ENCODE results near the gene SH3D19.
"Not testable (repeated sequence)": the region's sequence is repeated elsewhere in the genome, so short reads cannot be mapped to it uniquely, and the experiment has no call there.

SH3D19 gene

DNA sequence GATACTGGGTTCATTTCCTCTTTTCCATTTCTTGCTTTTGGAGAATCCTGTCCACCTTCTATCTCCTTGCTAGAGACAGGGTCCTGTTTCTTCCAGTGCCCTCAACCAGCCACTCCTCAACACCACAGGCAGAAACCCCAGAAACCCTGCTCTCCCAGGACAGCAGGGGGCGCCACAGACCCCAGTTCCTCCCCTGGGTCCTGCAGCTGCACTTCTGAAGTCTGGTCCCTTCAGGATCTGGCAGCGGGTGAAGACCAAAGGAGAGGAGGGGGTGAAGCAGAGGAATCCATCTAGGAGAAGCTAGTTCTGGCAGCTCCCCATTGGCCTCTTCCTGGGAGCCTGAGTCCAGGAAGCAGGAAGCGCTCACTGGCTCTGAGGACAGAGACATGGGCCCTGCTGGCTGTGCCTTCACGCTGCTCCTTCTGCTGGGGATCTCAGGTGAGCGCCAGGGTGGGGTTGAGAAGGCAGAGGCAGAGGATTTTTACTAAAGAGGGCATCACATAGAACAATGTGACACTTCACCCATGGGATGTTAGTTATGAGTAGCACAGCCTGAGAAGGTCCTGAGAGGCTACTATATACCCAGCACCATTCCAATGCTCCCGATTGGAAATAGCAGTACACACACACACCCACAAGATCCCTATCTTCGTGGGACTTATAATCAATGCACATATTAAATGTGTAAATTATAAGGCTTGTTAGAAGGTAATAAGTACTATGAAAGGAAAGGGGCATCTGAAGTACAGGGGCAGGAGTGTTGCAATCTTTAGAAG, 48.4 kb downstream of the SH3D19 start, which contains the start of gene PRSS48:
Gene PRSS48 (plus strand): TSS at position 375 of the 776 bp plus-strand sequence. CDS start 12 bp downstream, at position 387.
- TF ChIP-seq POLR2A (IDR thresholded peaks at IDR 0.05; ENCODE audit: low read depth, low read length) = no peak
- FAIRE-seq (no peak), DNase-seq (ENCODE audit: insufficient read length, low spot score) (peak; percentile 22)

DNA sequence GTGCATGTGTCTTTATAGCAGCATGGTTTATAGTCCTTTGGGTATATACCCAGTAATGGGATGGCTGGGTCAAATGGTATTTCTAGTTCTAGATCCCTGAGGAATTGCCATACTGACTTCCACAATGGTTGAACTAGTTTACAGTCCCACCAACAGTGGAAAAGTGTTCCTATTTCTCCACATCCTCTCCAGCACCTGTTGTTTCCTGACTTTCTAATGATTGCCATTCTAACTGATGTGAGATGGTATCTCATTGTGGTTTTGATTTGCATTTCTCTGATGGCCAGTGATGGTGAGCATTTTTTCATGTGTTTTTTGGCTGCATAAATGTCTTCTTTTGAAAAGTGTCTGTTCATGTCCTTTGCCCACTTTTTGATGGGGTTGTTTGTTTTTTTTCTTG, 56.5 kb downstream of the SH3D19 start:
- not testable (repeated sequence) for DNase-seq (ENCODE audit: insufficient read length, low spot score); FAIRE-seq

- DNase-seq (ENCODE audit: insufficient read length, low spot score) (no peak), FAIRE-seq (no peak)
- no peak for TF ChIP-seq POLR2A (IDR thresholded peaks at IDR 0.05; ENCODE audit: low read depth, low read length)
Measured at GRCh38 chr4:151267822-151268535, 57.4 kb downstream of the SH3D19 start.

DNA sequence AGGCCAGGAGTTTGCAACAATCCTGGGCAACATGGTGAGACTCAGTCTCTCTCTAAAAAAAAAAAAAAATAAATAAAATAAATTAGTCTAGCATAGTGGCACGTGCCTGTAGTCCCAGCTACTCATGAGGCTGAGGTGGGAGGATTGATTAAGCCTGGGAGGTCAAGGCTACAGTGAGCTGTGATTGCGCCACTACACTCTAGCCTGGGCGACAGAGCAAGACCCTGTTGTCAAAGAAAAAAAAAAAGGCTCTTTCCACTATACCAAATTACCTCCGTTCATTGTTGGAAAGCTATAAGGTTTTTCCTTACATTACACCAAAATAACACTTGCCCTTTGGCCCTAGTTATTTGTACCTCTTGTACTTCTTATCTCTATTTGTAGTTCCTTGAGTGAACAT, 58.3 kb downstream of the SH3D19 start:
- DNase-seq (ENCODE audit: insufficient read length, low spot score) (no peak), FAIRE-seq (no peak)
- TF ChIP-seq POLR2A (IDR thresholded peaks at IDR 0.05; ENCODE audit: low read depth, low read length) = no peak

DNA sequence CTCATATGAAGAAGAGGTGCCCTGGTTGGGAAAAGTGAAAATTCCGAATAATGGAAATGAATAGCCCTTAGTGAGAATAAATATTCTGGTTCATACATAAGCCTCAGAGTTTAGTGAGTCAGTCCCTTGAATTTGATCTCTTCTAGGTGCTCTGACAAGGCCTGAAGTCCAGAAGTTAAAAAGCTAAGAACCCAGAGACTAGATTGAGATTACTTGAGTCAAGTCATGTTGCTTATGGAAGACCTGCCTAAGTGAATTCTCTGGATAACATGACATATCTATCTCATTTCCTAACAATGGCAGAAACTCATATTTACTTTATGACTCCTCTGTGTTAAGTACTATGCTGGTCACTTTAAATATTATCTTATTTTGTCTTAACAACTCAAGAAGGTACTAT, 58.9 kb downstream of the SH3D19 start:
- no peak for TF ChIP-seq POLR2A (IDR thresholded peaks at IDR 0.05; ENCODE audit: low read depth, low read length)
- DNase-seq (ENCODE audit: insufficient read length, low spot score) (no peak), FAIRE-seq (no peak)

GRCh38 chr4:151263455-151263854, 62.0 kb downstream of the SH3D19 start:
- no peak for TF ChIP-seq POLR2A (IDR thresholded peaks at IDR 0.05; ENCODE audit: low read depth, low read length)

DNA sequence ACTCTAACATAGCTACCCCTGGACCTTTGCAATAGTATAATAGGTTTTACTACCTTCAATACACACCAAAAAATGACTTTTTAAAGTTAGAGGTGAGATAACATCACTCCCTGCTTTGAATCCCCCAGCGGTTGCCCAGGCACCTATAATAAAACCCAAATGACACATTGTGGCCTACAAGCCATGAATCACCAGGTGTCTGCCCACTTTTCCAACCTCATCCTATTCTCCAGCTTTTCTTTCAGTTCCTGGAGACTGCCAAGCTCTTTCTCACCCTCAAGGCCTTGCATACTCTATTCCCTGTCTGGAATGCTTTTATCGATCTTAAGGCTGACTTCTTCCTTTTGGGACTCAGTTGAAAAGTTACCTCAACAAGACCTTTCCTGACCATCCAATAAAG, 64.9 kb downstream of the SH3D19 start:
- no peak for TF ChIP-seq POLR2A (IDR thresholded peaks at IDR 0.05; ENCODE audit: low read depth, low read length)
- DNase-seq (ENCODE audit: insufficient read length, low spot score) (peak; percentile 18), FAIRE-seq (no peak)

More at GRCh38 chr4:151263455-151263854, 62.0 kb downstream of the SH3D19 start:
- DNase-seq (ENCODE audit: insufficient read length, low spot score) (no peak), FAIRE-seq (no peak)

DNA sequence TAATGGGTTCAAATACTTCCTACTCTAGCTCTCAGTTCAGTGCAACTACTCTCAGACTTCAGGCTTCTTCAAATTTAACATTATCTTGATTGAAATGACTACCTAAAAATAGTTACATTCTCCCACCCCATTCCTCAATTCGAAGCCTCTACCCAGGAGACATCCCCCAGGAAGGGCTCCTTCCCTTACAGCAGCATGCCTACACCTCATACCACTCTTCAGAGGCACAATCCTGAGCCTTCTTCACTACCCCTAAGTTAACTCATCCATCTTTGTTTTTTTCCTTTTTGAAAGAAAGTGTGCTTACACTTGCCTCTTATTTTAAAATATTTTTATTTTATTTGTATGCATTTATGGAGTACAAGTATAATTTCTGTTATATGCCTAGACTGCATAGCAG, 65.7 kb downstream of the SH3D19 start:
- TF ChIP-seq POLR2A (IDR thresholded peaks at IDR 0.05; ENCODE audit: low read depth, low read length) = no peak
- DNase-seq (ENCODE audit: insufficient read length, low spot score) = no peak
- FAIRE-seq = no peak

GRCh38 chr4:151257704-151258103, 67.7 kb downstream of the SH3D19 start:
- FAIRE-seq (no peak), DNase-seq (ENCODE audit: insufficient read length, low spot score) (no peak)
- no peak for TF ChIP-seq POLR2A (IDR thresholded peaks at IDR 0.05; ENCODE audit: low read depth, low read length)

DNA sequence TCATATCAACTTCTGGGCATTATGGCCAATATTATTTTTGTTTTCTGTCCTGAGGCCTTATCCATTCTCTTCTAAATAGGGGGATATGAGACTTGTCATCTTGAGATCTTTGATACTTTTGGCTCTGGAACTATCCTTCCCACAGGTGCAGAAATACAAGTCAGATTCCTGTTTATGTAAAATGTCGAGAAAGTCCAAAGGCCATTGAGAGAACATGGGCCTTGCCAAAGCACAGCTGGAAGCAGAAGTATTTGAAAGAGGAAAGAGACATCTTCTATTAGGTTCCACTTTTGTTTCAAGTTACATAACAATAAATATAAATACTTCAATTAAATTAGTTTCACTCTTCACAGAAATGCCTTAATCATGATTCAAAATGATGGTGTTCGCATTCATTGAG, 69.3 kb downstream of the SH3D19 start:
- no peak for FAIRE-seq
- TF ChIP-seq POLR2A (IDR thresholded peaks at IDR 0.05; ENCODE audit: low read depth, low read length) = no peak
- DNase-seq (ENCODE audit: insufficient read length, low spot score) = no peak

DNA sequence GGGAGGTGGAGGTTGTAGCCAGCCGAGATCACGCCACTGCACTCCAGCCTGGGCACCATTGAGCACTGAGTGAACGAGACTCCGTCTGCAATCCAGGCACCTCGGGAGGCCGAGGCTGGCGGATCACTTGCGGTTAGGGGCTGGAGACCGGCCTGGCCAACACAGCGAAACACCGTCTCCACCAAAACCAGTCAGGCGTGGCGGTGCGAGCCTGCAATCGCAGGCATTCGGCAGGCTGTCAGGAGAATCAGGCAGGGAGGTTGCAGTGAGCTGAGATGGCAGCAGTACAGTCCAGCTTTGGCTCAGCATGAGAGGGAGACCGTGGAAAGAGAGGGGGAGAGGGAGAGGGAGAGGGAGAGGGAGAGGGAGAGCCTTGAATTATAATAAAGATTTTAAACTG, 69.7 kb downstream of the SH3D19 start:
- FAIRE-seq; DNase-seq (ENCODE audit: insufficient read length, low spot score): not testable (repeated sequence)

GRCh38 chr4:151255226-151255625, 70.2 kb downstream of the SH3D19 start:
- FAIRE-seq; DNase-seq (ENCODE audit: insufficient read length, low spot score): not testable (repeated sequence)

GRCh38 chr4:151251603-151252304, 73.7 kb downstream of the SH3D19 start:
- DNase-seq (ENCODE audit: insufficient read length, low spot score) = no peak
- no peak for FAIRE-seq
- TF ChIP-seq POLR2A (IDR thresholded peaks at IDR 0.05; ENCODE audit: low read depth, low read length) = no peak

DNA sequence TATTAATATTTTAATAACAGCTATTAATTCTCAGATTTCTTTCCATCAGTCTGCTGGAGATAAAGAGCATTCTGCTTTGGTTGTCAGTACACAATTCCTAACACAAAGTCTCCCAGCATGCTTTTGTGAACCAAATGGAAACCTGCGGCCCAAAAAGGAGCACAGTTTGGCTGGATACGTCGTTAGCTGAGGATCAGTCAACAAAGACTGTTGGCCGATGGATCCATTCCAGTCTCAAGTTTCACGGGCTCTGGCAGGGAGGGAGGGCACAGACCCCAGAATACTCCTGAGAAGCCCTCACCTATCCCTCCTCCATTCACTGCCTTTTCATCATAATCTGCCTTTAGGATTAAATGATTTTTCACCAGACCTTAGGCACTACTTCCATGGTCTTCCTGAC, 74.7 kb downstream of the SH3D19 start:
- no peak for DNase-seq (ENCODE audit: insufficient read length, low spot score)
- no peak for FAIRE-seq

More for the DNA sequence above, 74.7 kb downstream of the SH3D19 start:
- TF ChIP-seq POLR2A (IDR thresholded peaks at IDR 0.05; ENCODE audit: low read depth, low read length) = no peak

Data from H54 (cell line).